ENCODE data around the gene B4GALT7.
A peak's percentile ranks its signal among the peaks of the same experiment; 100 is the strongest.

B4GALT7 gene

DNA sequence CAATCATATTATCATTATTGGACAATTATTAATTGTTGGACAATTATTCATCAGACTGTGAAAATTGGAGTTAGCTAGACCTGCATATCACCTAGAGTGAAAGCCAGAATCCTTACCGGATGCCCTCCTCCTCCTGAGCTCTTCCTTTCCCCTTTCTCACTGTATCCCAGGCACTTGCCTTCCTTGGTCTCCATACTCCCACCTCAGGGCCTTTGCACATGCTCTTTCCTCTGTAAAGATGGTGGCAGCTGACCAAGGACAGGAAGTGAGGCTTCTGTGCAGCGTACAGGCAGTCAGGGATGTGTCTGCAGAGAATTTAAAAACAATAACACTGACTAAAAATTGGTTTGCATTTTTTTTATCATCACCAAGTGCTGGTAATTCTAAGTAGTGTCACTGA, 30.0 kb upstream of the B4GALT7 start:
- Histone ChIP-seq H3K4me1 (ENCODE audit: control insufficient read depth, insufficient read depth, low read length) (no peaks in the 10 kb centered on the region), H3K27me3 (ENCODE audit: control insufficient read depth, insufficient read depth, low read length) (no peaks in the 10 kb centered on the region), H3K9me3 (ENCODE audit: control insufficient read depth, low read length) (no peaks in the 10 kb centered on the region), H3K36me3 (ENCODE audit: control insufficient read depth, insufficient read depth, low read length) (no peaks in the 10 kb centered on the region), H3K9ac (ENCODE audit: low read length) (no peak overlapping the region), H3K4me3 (ENCODE audit: low read length) (no peak overlapping the region)

DNA sequence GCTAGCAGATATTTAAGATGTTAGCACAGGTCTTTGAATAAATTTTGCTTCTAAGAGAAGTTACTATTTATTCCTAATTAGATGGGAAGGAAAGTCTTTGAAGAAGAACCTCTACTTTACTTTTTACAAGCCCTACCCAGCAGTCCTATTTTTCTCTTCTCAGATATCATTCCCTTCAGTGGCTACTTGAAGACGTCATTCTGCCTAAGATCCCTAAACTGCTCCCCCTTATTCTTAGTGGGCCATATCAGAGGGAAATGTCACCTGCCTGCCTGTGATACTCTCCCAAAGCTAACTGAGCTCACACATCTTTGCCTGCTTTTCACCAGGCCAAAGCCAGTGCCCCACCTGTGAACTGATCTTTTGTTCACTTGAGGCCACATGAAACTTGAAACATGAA, 24.4 kb upstream of the B4GALT7 start:
- Histone ChIP-seq H3K9me3 (ENCODE audit: control insufficient read depth, low read length) (no peaks in the 10 kb centered on the region), H3K4me3 (ENCODE audit: low read length) (no peak overlapping the region), H3K4me1 (ENCODE audit: control insufficient read depth, insufficient read depth, low read length) (no peaks in the 10 kb centered on the region), H3K9ac (ENCODE audit: low read length) (no peak overlapping the region), H3K27me3 (ENCODE audit: control insufficient read depth, insufficient read depth, low read length) (no peaks in the 10 kb centered on the region), H3K36me3 (ENCODE audit: control insufficient read depth, insufficient read depth, low read length) (no peaks in the 10 kb centered on the region)

GRCh38 chr5:177576169-177576568, 23.8 kb upstream of the B4GALT7 start:
- no peaks in the 10 kb centered on the region for H3K36me3 ChIP-seq (ENCODE audit: control insufficient read depth, insufficient read depth, low read length)
- H3K9me3 ChIP-seq (ENCODE audit: control insufficient read depth, low read length): no peaks in the 10 kb centered on the region
- no peak overlapping the region for H3K9ac ChIP-seq (ENCODE audit: low read length)
- no peak overlapping the region for H3K4me3 ChIP-seq (ENCODE audit: low read length)
- no peaks in the 10 kb centered on the region for H3K4me1 ChIP-seq (ENCODE audit: control insufficient read depth, insufficient read depth, low read length)
- no peaks in the 10 kb centered on the region for H3K27me3 ChIP-seq (ENCODE audit: control insufficient read depth, insufficient read depth, low read length)

GRCh38 chr5:177578316-177578715, 21.6 kb upstream of the B4GALT7 start:
- no peak overlapping the region for H3K9ac ChIP-seq (ENCODE audit: low read length)

DNA sequence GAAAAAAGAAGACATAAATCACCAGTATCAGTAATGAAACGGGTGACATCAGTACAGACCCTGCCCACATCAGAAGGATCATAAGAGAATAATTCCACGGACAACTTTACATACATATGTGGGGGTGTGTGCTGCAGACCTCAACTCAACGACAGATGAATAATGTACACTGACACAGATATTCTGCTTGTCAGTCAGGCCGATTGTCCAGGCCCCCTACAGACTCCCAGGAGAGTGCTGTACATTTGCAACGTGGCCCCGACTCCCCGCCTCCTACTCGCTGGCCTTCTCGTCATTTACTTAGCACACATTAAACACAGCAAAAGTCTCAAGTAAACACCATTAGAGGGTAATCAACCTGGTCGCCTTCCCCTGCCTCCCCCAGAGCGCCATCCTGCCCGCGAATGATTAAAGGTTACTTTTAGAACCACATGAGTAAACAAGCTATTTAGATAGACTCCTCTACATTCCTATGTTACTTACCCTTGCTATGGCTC, 11.5 kb upstream of the B4GALT7 start:
- H3K4me1 ChIP-seq (ENCODE audit: control insufficient read depth, insufficient read depth, low read length): peaks cover 8% of the 10 kb centered on the region
- peaks cover 1% of the 10 kb centered on the region for H3K36me3 ChIP-seq (ENCODE audit: control insufficient read depth, insufficient read depth, low read length)
- H3K27me3 ChIP-seq (ENCODE audit: control insufficient read depth, insufficient read depth, low read length): no peaks in the 10 kb centered on the region
- H3K4me3 ChIP-seq (ENCODE audit: low read length): no peak overlapping the region
- H3K9me3 ChIP-seq (ENCODE audit: control insufficient read depth, low read length): no peaks in the 10 kb centered on the region
- H3K9ac ChIP-seq (ENCODE audit: low read length): no peak overlapping the region

More at GRCh38 chr5:177578316-177578715, 21.6 kb upstream of the B4GALT7 start:
- Histone ChIP-seq H3K9me3 (ENCODE audit: control insufficient read depth, low read length) (no peaks in the 10 kb centered on the region), H3K4me3 (ENCODE audit: low read length) (no peak overlapping the region), H3K4me1 (ENCODE audit: control insufficient read depth, insufficient read depth, low read length) (no peaks in the 10 kb centered on the region), H3K36me3 (ENCODE audit: control insufficient read depth, insufficient read depth, low read length) (no peaks in the 10 kb centered on the region), H3K27me3 (ENCODE audit: control insufficient read depth, insufficient read depth, low read length) (no peaks in the 10 kb centered on the region)

GRCh38 chr5:177590406-177590805, 9.5 kb upstream of the B4GALT7 start:
- Histone ChIP-seq H3K27me3 (ENCODE audit: control insufficient read depth, insufficient read depth, low read length) (no peaks in the 10 kb centered on the region), H3K9ac (ENCODE audit: low read length) (no peak overlapping the region), H3K4me3 (ENCODE audit: low read length) (no peak overlapping the region), H3K9me3 (ENCODE audit: control insufficient read depth, low read length) (no peaks in the 10 kb centered on the region), H3K4me1 (ENCODE audit: control insufficient read depth, insufficient read depth, low read length) (peaks cover 12% of the 10 kb centered on the region), H3K36me3 (ENCODE audit: control insufficient read depth, insufficient read depth, low read length) (peaks cover 19% of the 10 kb centered on the region)

DNA sequence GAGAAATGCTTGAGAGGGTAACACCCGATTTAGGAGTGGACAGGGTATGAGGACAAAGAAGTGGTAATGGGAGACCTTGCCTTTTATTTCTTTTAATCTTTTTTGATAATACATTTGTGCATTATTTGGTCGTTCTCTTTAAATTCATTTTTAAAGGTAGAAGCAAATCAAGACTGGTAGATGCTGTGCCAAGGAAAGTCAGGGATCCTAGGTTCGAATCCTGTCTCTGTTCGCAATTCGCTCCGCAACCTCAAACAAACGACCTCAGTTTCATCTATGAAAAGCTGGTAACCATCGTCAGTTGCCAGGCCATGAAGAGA, 8.3 kb upstream of the B4GALT7 start:
- Histone ChIP-seq H3K9ac (ENCODE audit: low read length) (no peak overlapping the region), H3K4me1 (ENCODE audit: control insufficient read depth, insufficient read depth, low read length) (peaks cover 12% of the 10 kb centered on the region), H3K4me3 (ENCODE audit: low read length) (no peak overlapping the region)

DNA sequence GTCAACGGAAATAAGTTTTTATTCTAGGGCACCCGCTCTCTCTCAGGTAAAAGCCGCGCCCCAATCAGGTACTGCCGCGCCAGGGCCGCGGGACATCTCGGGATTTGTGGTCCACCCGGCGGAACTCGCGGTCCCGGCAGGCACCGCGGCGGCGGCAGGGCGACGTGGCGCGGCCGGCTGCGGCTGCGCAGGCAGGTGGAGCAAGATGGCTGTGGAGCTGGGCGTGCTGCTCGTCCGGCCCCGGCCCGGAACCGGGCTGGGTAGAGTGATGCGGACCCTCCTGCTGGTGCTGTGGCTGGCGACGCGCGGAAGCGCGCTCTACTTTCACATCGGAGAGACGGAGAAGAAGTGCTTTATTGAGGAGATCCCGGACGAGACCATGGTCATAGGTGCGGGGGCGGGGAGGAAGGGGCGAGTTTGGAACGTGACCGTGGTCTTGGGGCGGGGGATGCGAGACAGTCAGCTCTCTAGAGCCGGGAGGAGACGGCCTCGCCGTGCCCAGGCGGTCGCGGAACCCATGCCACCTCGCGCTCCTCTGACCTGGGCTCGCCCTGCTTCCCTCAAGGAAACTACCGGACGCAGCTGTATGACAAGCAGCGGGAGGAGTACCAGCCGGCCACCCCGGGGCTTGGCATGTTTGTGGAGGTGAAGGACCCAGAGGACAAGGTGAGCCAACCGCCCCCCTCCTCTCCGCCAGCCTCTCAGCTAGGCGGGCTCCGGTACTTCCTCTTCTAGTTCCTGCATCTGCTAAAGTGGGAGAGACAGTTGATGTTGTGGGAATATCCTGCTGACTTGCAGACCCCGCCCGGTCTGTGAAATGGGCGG, 7.7 kb upstream of the B4GALT7 start, which contains the start of gene TMED9:
TMED9 (plus strand) TSS at position 194 of the 825 bp plus-strand sequence; CDS start at position 206, 12 bp downstream.
- Histone ChIP-seq H3K27me3 (ENCODE audit: control insufficient read depth, insufficient read depth, low read length) (no peaks in the 10 kb centered on the region), H3K9me3 (ENCODE audit: control insufficient read depth, low read length) (no peaks in the 10 kb centered on the region), H3K36me3 (ENCODE audit: control insufficient read depth, insufficient read depth, low read length) (peaks cover 23% of the 10 kb centered on the region), H3K4me3 (ENCODE audit: low read length) (peak within 1 kb of the TSS; percentile 99), H3K4me1 (ENCODE audit: control insufficient read depth, insufficient read depth, low read length) (peaks cover 12% of the 10 kb centered on the region), H3K9ac (ENCODE audit: low read length) (peak within 1 kb of the TSS; percentile 98)

More for the DNA sequence above, 8.3 kb upstream of the B4GALT7 start:
- Histone ChIP-seq H3K27me3 (ENCODE audit: control insufficient read depth, insufficient read depth, low read length) (no peaks in the 10 kb centered on the region), H3K9me3 (ENCODE audit: control insufficient read depth, low read length) (no peaks in the 10 kb centered on the region), H3K36me3 (ENCODE audit: control insufficient read depth, insufficient read depth, low read length) (peaks cover 23% of the 10 kb centered on the region)

DNA sequence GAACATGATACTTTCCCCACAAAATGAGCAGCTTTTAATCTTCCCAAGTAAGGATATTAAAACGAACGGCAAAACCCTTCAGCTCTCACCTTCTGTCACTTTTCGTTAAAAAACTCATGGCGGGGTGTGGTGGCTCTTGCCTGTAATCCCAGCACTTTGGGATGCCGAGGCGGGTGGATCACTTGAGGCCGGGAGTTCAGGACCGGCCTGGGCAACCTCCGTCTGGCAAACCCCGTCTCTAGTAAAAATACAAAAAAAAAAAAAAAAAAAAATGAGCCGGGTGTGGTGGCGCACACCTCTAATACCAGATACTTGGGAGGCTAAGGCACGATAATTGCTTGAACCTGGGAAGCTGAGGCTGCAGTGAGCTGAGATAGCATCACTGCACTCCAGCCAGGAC, 7.0 kb upstream of the B4GALT7 start:
- Histone ChIP-seq H3K36me3 (ENCODE audit: control insufficient read depth, insufficient read depth, low read length) (peaks cover 23% of the 10 kb centered on the region), H3K9ac (ENCODE audit: low read length) (peak overlapping the region; percentile 98), H3K9me3 (ENCODE audit: control insufficient read depth, low read length) (no peaks in the 10 kb centered on the region), H3K27me3 (ENCODE audit: control insufficient read depth, insufficient read depth, low read length) (no peaks in the 10 kb centered on the region), H3K4me3 (ENCODE audit: low read length) (peak overlapping the region; percentile 99), H3K4me1 (ENCODE audit: control insufficient read depth, insufficient read depth, low read length) (peaks cover 12% of the 10 kb centered on the region)

- Histone ChIP-seq H3K9me3 (ENCODE audit: control insufficient read depth, low read length) (no peaks in the 10 kb centered on the region), H3K36me3 (ENCODE audit: control insufficient read depth, insufficient read depth, low read length) (peaks cover 23% of the 10 kb centered on the region), H3K4me1 (ENCODE audit: control insufficient read depth, insufficient read depth, low read length) (peaks cover 12% of the 10 kb centered on the region), H3K27me3 (ENCODE audit: control insufficient read depth, insufficient read depth, low read length) (no peaks in the 10 kb centered on the region), H3K4me3 (ENCODE audit: low read length) (no peak overlapping the region), H3K9ac (ENCODE audit: low read length) (no peak overlapping the region)
These were observed 6.4 kb upstream of the B4GALT7 start for GRCh38 chr5:177593511-177593910.

DNA sequence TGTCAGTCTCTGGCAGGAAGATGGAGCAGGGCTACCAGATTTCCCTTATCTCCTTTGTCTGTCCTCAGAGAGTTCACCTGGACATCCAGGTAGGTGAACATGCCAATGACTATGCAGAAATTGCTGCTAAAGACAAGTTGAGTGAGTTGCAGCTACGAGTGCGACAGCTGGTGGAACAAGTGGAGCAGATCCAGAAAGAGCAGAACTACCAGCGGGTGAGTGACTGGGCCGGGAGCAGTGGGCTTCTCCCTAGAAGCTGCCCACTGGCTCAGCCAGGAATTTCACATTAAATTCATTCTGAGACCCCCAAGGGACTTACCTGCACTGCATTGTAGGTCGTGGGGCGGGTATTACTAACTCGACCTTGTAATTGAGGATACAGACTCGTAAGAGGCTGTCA, 5.9 kb upstream of the B4GALT7 start:
- H3K4me3 ChIP-seq (ENCODE audit: low read length): no peak overlapping the region

GRCh38 chr5:177595026-177595585, 4.8 kb upstream of the B4GALT7 start:
- H3K9me3 ChIP-seq (ENCODE audit: control insufficient read depth, low read length): no peaks in the 10 kb centered on the region
- no peak overlapping the region for H3K9ac ChIP-seq (ENCODE audit: low read length)
- H3K36me3 ChIP-seq (ENCODE audit: control insufficient read depth, insufficient read depth, low read length): peaks cover 23% of the 10 kb centered on the region
- no peak overlapping the region for H3K4me3 ChIP-seq (ENCODE audit: low read length)
- H3K27me3 ChIP-seq (ENCODE audit: control insufficient read depth, insufficient read depth, low read length): no peaks in the 10 kb centered on the region
- peaks cover 8% of the 10 kb centered on the region for H3K4me1 ChIP-seq (ENCODE audit: control insufficient read depth, insufficient read depth, low read length)

More for the DNA sequence above, 5.9 kb upstream of the B4GALT7 start:
- no peak overlapping the region for H3K9ac ChIP-seq (ENCODE audit: low read length)
- H3K27me3 ChIP-seq (ENCODE audit: control insufficient read depth, insufficient read depth, low read length): no peaks in the 10 kb centered on the region
- peaks cover 8% of the 10 kb centered on the region for H3K4me1 ChIP-seq (ENCODE audit: control insufficient read depth, insufficient read depth, low read length)
- peaks cover 23% of the 10 kb centered on the region for H3K36me3 ChIP-seq (ENCODE audit: control insufficient read depth, insufficient read depth, low read length)
- no peaks in the 10 kb centered on the region for H3K9me3 ChIP-seq (ENCODE audit: control insufficient read depth, low read length)
